ENCODE data around the gene SIRPB2. TPM values are rescaled to one million over a fixed set of nuclear protein-coding genes. Genes with fewer than 3 reads are reported as not detected.

The SIRPB2 gene
- polyA plus RNA-seq, 2 of the 4 experiments (the other 2 are of a cell fraction): not detected

DNA sequence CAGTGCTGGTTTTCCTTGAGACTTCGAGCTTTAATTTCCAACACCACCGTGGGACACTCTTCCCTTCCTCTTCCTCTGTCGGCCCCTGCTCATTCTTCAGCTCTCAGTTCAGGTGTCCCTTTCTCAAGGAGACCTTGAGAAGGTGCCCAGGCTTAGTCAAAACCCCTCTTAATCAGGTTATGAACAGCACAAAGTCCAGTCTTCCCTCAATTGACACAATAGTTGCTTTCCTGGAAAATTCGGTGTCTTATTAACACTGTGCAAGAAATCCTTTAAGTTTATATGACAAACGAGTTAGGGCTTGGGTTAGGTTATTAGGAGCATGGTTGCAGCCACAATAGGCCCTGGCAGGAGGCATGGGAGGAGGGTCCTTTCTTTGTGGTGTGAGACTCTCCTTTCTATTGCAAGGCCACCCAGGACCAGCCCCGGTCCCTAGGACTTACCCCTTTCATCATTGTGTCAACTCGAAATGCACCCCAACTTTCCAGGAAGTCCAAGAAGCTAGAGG, 23.0 kb downstream of the SIRPB2 start (continued):
- TF ChIP-seq, protein P1, sequence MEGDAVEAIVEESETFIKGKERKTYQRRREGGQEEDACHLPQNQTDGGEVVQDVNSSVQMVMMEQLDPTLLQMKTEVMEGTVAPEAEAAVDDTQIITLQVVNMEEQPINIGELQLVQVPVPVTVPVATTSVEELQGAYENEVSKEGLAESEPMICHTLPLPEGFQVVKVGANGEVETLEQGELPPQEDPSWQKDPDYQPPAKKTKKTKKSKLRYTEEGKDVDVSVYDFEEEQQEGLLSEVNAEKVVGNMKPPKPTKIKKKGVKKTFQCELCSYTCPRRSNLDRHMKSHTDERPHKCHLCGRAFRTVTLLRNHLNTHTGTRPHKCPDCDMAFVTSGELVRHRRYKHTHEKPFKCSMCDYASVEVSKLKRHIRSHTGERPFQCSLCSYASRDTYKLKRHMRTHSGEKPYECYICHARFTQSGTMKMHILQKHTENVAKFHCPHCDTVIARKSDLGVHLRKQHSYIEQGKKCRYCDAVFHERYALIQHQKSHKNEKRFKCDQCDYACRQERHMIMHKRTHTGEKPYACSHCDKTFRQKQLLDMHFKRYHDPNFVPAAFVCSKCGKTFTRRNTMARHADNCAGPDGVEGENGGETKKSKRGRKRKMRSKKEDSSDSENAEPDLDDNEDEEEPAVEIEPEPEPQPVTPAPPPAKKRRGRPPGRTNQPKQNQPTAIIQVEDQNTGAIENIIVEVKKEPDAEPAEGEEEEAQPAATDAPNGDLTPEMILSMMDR (IDR thresholded peaks at IDR 0.05): no peak
- TF ChIP-seq EP300 (IDR thresholded peaks at IDR 0.05) (no peak), MAX (IDR thresholded peaks at IDR 0.05) (no peak)

DNA sequence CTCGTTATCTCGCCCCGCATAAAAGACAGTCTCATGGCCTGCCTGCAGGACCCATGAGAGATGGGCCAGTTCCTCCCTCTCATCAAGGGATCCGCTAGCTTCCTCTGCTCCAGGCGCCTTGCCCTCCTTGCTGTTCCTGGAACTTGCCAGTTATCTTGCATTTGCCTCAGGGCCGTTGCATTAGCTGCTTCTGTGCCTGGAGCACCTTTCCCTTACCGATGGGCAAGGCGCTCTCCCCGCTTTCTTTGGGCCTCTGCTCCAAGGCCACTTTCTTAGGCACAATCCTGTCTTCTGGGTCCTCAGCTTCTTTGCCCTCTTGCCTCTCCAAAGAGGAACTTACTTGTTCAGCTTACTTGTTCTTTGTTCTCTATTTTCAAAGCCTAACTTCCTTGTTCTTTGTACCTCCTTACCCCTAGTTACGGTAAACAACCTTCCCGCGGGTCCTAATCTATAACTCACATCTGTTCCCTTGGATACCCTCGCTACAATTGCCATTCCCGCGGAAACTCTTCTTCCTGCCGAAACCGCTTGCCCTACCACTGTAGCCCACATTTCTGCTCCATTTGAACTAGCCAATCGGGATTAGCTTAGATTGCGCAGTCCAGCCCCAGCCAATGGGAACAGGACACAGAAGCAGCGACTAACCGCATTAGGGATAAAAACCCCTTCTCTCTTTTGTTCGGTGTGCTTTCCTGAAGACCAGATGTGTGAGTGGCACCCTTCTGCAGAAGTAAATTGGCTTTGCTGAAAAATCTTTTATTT, 23.7 kb downstream of the SIRPB2 start:
- FAIRE-seq: no peak
- POLR2A ChIA-PET: interaction anchor here (0.6 to 2.1 kb wide), 3 partner anchors 36 to 314 kb away, joined by 3 to 7 read pairs (median 4); no protein-coding TSS in a partner anchor
- no peak for DNase-seq (ENCODE audit: low read depth in 1 of 2, low spot score in 1 of 2)
- TF ChIP-seq PBX3 (IDR thresholded peaks at IDR 0.05) (no peak), ESRRA (IDR thresholded peaks at IDR 0.05; ENCODE audit: borderline replicate concordance, low read length) (no peak)
- WGBS (ENCODE audit: missing lambda C conversion rate): 76% methylated on average over 22 of the region's 22 CpGs
- peaks cover 37% of the 10 kb centered on the region for H3K4me1 ChIP-seq
- H3K4me2 ChIP-seq: peak overlapping the region; percentile 72
- no peaks in the 10 kb centered on the region for H3K9me3 ChIP-seq
- H3K4me3 ChIP-seq: peak overlapping the region; percentile 97; the same call in 2 of the 3 replicates
- H3K27ac ChIP-seq: peak overlapping the region; percentile 14 to 33; a peak in 4 of 6 replicates
- no peak for ATAC-seq
- CTCF ChIA-PET: interaction anchor here (0.7 to 12.5 kb wide), 35 partner anchors 9 to 636 kb away, joined by 3 to 306 read pairs (median 6); partner anchors contain the start of genes FKBP1A and SIRPB2

- CTCF ChIA-PET: interaction anchor here (0.7 to 12.5 kb wide), 33 partner anchors 8 to 636 kb away, joined by 3 to 306 read pairs (median 7); partner anchors contain the start of genes FKBP1A and SIRPB2
- Histone ChIP-seq H3K4me2 (peak overlapping the region; percentile 72), H3K4me3 (peak overlapping the region; percentile 97; the same call in 2 of the 3 replicates), H3K9me3 (no peaks in the 10 kb centered on the region), H3K4me1 (peaks cover 37% of the 10 kb centered on the region), H3K27ac (peak overlapping the region; percentile 14 to 33; a peak in 4 of 6 replicates)
- TF ChIP-seq, protein P2, sequence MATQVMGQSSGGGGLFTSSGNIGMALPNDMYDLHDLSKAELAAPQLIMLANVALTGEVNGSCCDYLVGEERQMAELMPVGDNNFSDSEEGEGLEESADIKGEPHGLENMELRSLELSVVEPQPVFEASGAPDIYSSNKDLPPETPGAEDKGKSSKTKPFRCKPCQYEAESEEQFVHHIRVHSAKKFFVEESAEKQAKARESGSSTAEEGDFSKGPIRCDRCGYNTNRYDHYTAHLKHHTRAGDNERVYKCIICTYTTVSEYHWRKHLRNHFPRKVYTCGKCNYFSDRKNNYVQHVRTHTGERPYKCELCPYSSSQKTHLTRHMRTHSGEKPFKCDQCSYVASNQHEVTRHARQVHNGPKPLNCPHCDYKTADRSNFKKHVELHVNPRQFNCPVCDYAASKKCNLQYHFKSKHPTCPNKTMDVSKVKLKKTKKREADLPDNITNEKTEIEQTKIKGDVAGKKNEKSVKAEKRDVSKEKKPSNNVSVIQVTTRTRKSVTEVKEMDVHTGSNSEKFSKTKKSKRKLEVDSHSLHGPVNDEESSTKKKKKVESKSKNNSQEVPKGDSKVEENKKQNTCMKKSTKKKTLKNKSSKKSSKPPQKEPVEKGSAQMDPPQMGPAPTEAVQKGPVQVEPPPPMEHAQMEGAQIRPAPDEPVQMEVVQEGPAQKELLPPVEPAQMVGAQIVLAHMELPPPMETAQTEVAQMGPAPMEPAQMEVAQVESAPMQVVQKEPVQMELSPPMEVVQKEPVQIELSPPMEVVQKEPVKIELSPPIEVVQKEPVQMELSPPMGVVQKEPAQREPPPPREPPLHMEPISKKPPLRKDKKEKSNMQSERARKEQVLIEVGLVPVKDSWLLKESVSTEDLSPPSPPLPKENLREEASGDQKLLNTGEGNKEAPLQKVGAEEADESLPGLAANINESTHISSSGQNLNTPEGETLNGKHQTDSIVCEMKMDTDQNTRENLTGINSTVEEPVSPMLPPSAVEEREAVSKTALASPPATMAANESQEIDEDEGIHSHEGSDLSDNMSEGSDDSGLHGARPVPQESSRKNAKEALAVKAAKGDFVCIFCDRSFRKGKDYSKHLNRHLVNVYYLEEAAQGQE (IDR thresholded peaks at IDR 0.05): no peak
- TF ChIP-seq MAFK (IDR thresholded peaks at IDR 0.05; ENCODE audit: partially characterized antibody) (no peak), EHMT2 (IDR thresholded peaks at IDR 0.05; ENCODE audit: low read depth) (no peak), ESRRA (IDR thresholded peaks at IDR 0.05; ENCODE audit: borderline replicate concordance, low read length) (no peak), SMC3 (IDR thresholded peaks at IDR 0.05) (no peak), RFX5 (IDR thresholded peaks at IDR 0.05) (no peak), RARB (CRISPR knock-in tag; IDR thresholded peaks at IDR 0.05) (no peak), NR3C1 (IDR thresholded peaks at IDR 0.05) (no peak), KDM5A (IDR thresholded peaks at IDR 0.05) (no peak), CBX2 (IDR thresholded peaks at IDR 0.05; ENCODE audit: borderline replicate concordance, low read depth) (no peak), EP300 (IDR thresholded peaks at IDR 0.05) (no peak), HOXA7 (CRISPR knock-in tag; IDR thresholded peaks at IDR 0.05) (no peak)
- FAIRE-seq (no peak), DNase-seq (ENCODE audit: low read depth in 1 of 2, low spot score in 1 of 2) (no peak), ATAC-seq (peak in 1 of 2 experiments; percentile 2; a peak in 1 of 6 replicates)
- POLR2A ChIA-PET: interaction anchor here (0.6 to 2.1 kb wide), 3 partner anchors 36 to 314 kb away, joined by 3 to 7 read pairs (median 4); no protein-coding TSS in a partner anchor
- WGBS (ENCODE audit: missing lambda C conversion rate): 0% methylated on average over 7 of the region's 7 CpGs
Observed at GRCh38 chr20:1467082-1467354, 24.2 kb downstream of the SIRPB2 start.

Measured in A549 (cell line).